B cell (primary cell): ENCODE measurements around the gene KRTAP10-8.

Source experiments
- EZH2 ChIP-seq: IDR thresholded peaks from 2 replicates; pipeline ENCODE4 v1.6.1; 2012; ENCODE audit warnings: borderline replicate concordance, low read depth, mild to moderate bottlenecking, moderate library complexity, low read length; ENCODE audit not compliant: insufficient read depth, poor library complexity, severe bottlenecking
- TF ChIP-seq, protein P1 (sequence below): fragments of 200-600 bp; IDR thresholded peaks from one replicate; pipeline ENCODE4 v1.8.0; 2022; ENCODE audit warnings: antibody characterized with exemption, mild to moderate bottlenecking

GRCh38 chr21:44609193-44609592 is 2.7 kb upstream of the KRTAP10-8 start:
- TF ChIP-seq, protein P1, sequence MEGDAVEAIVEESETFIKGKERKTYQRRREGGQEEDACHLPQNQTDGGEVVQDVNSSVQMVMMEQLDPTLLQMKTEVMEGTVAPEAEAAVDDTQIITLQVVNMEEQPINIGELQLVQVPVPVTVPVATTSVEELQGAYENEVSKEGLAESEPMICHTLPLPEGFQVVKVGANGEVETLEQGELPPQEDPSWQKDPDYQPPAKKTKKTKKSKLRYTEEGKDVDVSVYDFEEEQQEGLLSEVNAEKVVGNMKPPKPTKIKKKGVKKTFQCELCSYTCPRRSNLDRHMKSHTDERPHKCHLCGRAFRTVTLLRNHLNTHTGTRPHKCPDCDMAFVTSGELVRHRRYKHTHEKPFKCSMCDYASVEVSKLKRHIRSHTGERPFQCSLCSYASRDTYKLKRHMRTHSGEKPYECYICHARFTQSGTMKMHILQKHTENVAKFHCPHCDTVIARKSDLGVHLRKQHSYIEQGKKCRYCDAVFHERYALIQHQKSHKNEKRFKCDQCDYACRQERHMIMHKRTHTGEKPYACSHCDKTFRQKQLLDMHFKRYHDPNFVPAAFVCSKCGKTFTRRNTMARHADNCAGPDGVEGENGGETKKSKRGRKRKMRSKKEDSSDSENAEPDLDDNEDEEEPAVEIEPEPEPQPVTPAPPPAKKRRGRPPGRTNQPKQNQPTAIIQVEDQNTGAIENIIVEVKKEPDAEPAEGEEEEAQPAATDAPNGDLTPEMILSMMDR: no peak
- TF ChIP-seq EZH2: no peak
